IMR-90 (cell line): Measurements from ENCODE around the gene SHB. TPM values are rescaled to one million over a fixed set of nuclear protein-coding genes. Genes with fewer than 3 reads are reported as not detected.

ENCODE experiments used
- ATAC-seq: fragments of 200-7000 bp; cut with Tn5 transposase; 2 replicates; pipeline ENCODE4 v1.9.1; 2020; ENCODE audit warnings: low read depth, mild to moderate bottlenecking, moderate library complexity
- BruUV-seq: library from RNA; stranded (reverse); fragments of 400-500 nt; replicated peaks from 2 replicates; lab custom pipeline; 2021; lab: Mats Ljungman, UMichigan
- CTCF ChIA-PET: fragments of 300-600 bp; formaldehyde crosslinking; extraction: SDS; loops from one replicate; lab custom pipeline; 2021; ENCODE audit warnings: antibody characterized with exemption; lab: Yijun Ruan, JAX
- POLR2A ChIA-PET: fragments of 300-600 bp; sonication (Branson Sonifier 250); formaldehyde crosslinking; loops from one replicate; lab custom pipeline; 2022; ENCODE audit warnings: antibody characterized with exemption; ENCODE audit not compliant: unreplicated experiment; lab: Charles Lee
- DNase-seq: peaks from one replicate; pipeline ENCODE4 v3.0.0; 2013
- H2AFZ ChIP-seq: replicated peaks from 2 replicates; pipeline ENCODE3; 2013; ENCODE audit warnings: low read length, mild to moderate bottlenecking; ENCODE audit not compliant: poor library complexity
- H2AK5ac ChIP-seq: 2 replicates; pipeline ENCODE4 v1.6.1; 2013; ENCODE audit warnings: low read depth, low read length, inconsistent platforms
- H2AK9ac ChIP-seq: replicated peaks from 2 replicates; pipeline ENCODE3; 2013; ENCODE audit warnings: mild to moderate bottlenecking, low read depth, low read length, moderate library complexity; ENCODE audit not compliant: poor library complexity
- H2BK120ac ChIP-seq: 2 replicates; pipeline ENCODE4 v1.6.1; 2013; ENCODE audit warnings: low read depth, low read length, inconsistent platforms
- H2BK15ac ChIP-seq: 3 replicates; pipeline ENCODE4 v1.6.1; 2013; ENCODE audit warnings: low read depth, low read length, inconsistent platforms
- H2BK20ac ChIP-seq: 2 replicates; pipeline ENCODE4 v1.6.1; 2013; ENCODE audit warnings: low read depth, mild to moderate bottlenecking, inconsistent platforms, low read length, moderate library complexity
- H2BK5ac ChIP-seq: 2 replicates; pipeline ENCODE4 v1.6.1; 2013; ENCODE audit warnings: mild to moderate bottlenecking, low read depth, low read length, inconsistent platforms; ENCODE audit not compliant: poor library complexity, severe bottlenecking
- H3K14ac ChIP-seq: replicated peaks from 2 replicates; pipeline ENCODE4 v1.6.1; 2013; ENCODE audit warnings: low read depth, low read length, inconsistent platforms
- H3K18ac ChIP-seq: 2 replicates; pipeline ENCODE4 v1.6.1; 2013; ENCODE audit warnings: low read depth, low read length, control low read depth
- H3K23ac ChIP-seq: 2 replicates; pipeline ENCODE4 v1.6.1; 2013; ENCODE audit warnings: low read depth, low read length, inconsistent platforms
- H3K27ac ChIP-seq: 2 replicates; pipeline ENCODE4 v1.5.1; 2013; ENCODE audit warnings: mild to moderate bottlenecking, control low read depth, low read length; ENCODE audit not compliant: insufficient read depth
- H3K27me3 ChIP-seq: 2 replicates; pipeline ENCODE4 v1.6.1; 2013; ENCODE audit warnings: low read length; ENCODE audit not compliant: control insufficient read depth, insufficient read depth
- H3K36me3 ChIP-seq: 2 replicates; pipeline ENCODE4 v1.6.1; 2013; ENCODE audit warnings: low read length, mixed read lengths; ENCODE audit not compliant: control insufficient read depth, insufficient read depth
- H3K4ac ChIP-seq: 2 replicates; pipeline ENCODE4 v1.6.1; 2013; ENCODE audit warnings: low read depth, low read length, inconsistent platforms
- H3K4me1 ChIP-seq: 2 replicates; pipeline ENCODE4 v1.6.1; 2013; ENCODE audit warnings: low read length, mixed read lengths; ENCODE audit not compliant: control insufficient read depth, insufficient read depth
- H3K4me2 ChIP-seq: 2 replicates; pipeline ENCODE4 v1.6.1; 2013; ENCODE audit warnings: low read depth, mild to moderate bottlenecking, control low read depth, low read length, moderate library complexity
- H3K4me3 ChIP-seq: 2 replicates; pipeline ENCODE4 v1.5.1; 2013; ENCODE audit warnings: low read depth, mild to moderate bottlenecking, control low read depth, low read length, moderate library complexity; ENCODE audit not compliant: insufficient read depth
- H3K56ac ChIP-seq: 2 replicates; pipeline ENCODE4 v1.6.1; 2013; ENCODE audit warnings: low read length, inconsistent platforms; ENCODE audit not compliant: insufficient read depth; ENCODE audit errors: extremely low read depth
- H3K79me1 ChIP-seq, 2 experiments: 2 replicates each; pipeline ENCODE4 v1.6.1; 2013; ENCODE audit warnings: low read length in 2 of 2, inconsistent platforms in 1 of 2, low read depth in 1 of 2
- H3K9ac ChIP-seq: 2 replicates; pipeline ENCODE4 v1.6.1; 2013; ENCODE audit warnings: low read depth, low read length, control low read depth
- H3K9me1 ChIP-seq: 2 replicates; pipeline ENCODE4 v1.6.1; 2013; ENCODE audit warnings: low read length, inconsistent platforms; ENCODE audit not compliant: insufficient read depth
- H3K9me3 ChIP-seq: 2 replicates; pipeline ENCODE4 v1.6.1; 2013; ENCODE audit warnings: low read length; ENCODE audit not compliant: control insufficient read depth, insufficient read depth
- H4K20me1 ChIP-seq: 2 replicates; pipeline ENCODE4 v1.6.1; 2013; ENCODE audit warnings: low read length, inconsistent platforms; ENCODE audit not compliant: insufficient read depth
- H4K5ac ChIP-seq: 2 replicates; pipeline ENCODE4 v1.6.1; 2013; ENCODE audit warnings: mild to moderate bottlenecking, low read depth, low read length, control low read depth
- H4K8ac ChIP-seq, 2 experiments: 2 replicates each; pipeline ENCODE4 v1.6.1; 2013; ENCODE audit warnings: low read depth in 2 of 2, low read length in 2 of 2, control low read depth in 1 of 2, inconsistent platforms in 1 of 2
- H4K91ac ChIP-seq: 2 replicates; pipeline ENCODE4 v1.6.1; 2013; ENCODE audit warnings: low read depth, low read length, inconsistent platforms; ENCODE audit not compliant: insufficient read depth
- BHLHE40 ChIP-seq: fragments of 150-350 bp; IDR thresholded peaks from 2 replicates; pipeline ENCODE4 v1.6.1; 2016; ENCODE audit warnings: mild to moderate bottlenecking, low read depth, low read length
- CEBPB ChIP-seq: IDR thresholded peaks from 2 replicates; pipeline ENCODE4 v1.6.1; 2012; ENCODE audit warnings: low read depth, low read length, improper control_type of control experiment
- CHD1 ChIP-seq: IDR thresholded peaks from 2 replicates; pipeline ENCODE4 v1.6.1; 2012; ENCODE audit warnings: low read depth, low read length, improper control_type of control experiment
- FOS ChIP-seq: fragments of 150-350 bp; IDR thresholded peaks from 2 replicates; pipeline ENCODE4 v1.6.1; 2016; ENCODE audit warnings: low read depth, low read length
- MAFK ChIP-seq: IDR thresholded peaks from 2 replicates; pipeline ENCODE4 v1.6.1; 2012; ENCODE audit warnings: low read depth, low read length, improper control_type of control experiment
- MAZ ChIP-seq: IDR thresholded peaks from 2 replicates; pipeline ENCODE4 v1.6.1; 2012; ENCODE audit warnings: low read depth, mild to moderate bottlenecking, low read length, improper control_type of control experiment, moderate library complexity, borderline replicate concordance
- MXI1 ChIP-seq: IDR thresholded peaks from 2 replicates; pipeline ENCODE4 v1.6.1; 2012; ENCODE audit warnings: low read depth, mild to moderate bottlenecking, low read length, moderate library complexity, borderline replicate concordance
- NFE2L2 ChIP-seq: fragments of 150-350 bp; IDR thresholded peaks from 2 replicates; pipeline ENCODE4 v1.6.1; 2016; ENCODE audit warnings: low read depth, mild to moderate bottlenecking, low read length
- POLR2A ChIP-seq: IDR thresholded peaks from 2 replicates; pipeline ENCODE4 v1.6.1; 2012; ENCODE audit warnings: mild to moderate bottlenecking, low read depth, low read length
- RAD21 ChIP-seq: IDR thresholded peaks from 2 replicates; pipeline ENCODE4 v1.6.1; 2012; ENCODE audit warnings: low read length, improper control_type of control experiment
- RCOR1 ChIP-seq: IDR thresholded peaks from 2 replicates; pipeline ENCODE4 v1.6.1; 2012; ENCODE audit warnings: mild to moderate bottlenecking, low read length, improper control_type of control experiment; ENCODE audit not compliant: insufficient replicate concordance
- RFX5 ChIP-seq: IDR thresholded peaks from 2 replicates; pipeline ENCODE4 v1.8.0; 2012; ENCODE audit warnings: low read depth, mild to moderate bottlenecking, low read length, moderate library complexity
- SMC3 ChIP-seq: fragments of 150-350 bp; IDR thresholded peaks from 2 replicates; pipeline ENCODE4 v1.6.1; 2016; ENCODE audit warnings: low read depth, mild to moderate bottlenecking, antibody characterized with exemption, low read length, moderate library complexity
- WGBS, 2 experiments: methylation state at CpG; one replicate each; pipeline versions ENCODE4 v1.1.5 to v1.1.7; 2013; ENCODE audit warnings: missing lambda C conversion rate in 2 of 2; ENCODE audit not compliant: insufficient read length in 1 of 2; ENCODE audit errors: extremely low coverage in 2 of 2; 5-methylcytosine and 5-hydroxymethylcytosine counted together
- dilution Hi-C: fragments of 300-500 bp; cut with HindIII; formaldehyde crosslinking; loops from one replicate; pipeline ENCODE4 v1.14.3; 2018; ENCODE audit warnings: low sequenced_read_pairs; ENCODE audit not compliant: unreplicated experiment
- in situ Hi-C: fragments of 300-500 bp; cut with MboI; formaldehyde crosslinking; loops from 3 replicates; pipeline ENCODE4 v1.14.3; 2019; ENCODE audit warnings: low sequenced_read_pairs, inconsistent platforms, mixed read lengths
- intact Hi-C: fragments of 100-400 bp; cut with micrococcal nuclease; formaldehyde crosslinking; loops from 2 replicates; pipeline ENCODE4 v1.10.0; 2022
- polyA plus RNA-seq, 3 experiments: library from polyadenylated mRNA; depleted of rRNA; stranded (reverse); fragments of >200 nt; gene quantifications; 2 replicates each; pipeline ENCODE4 v1.2.3, GENCODE V29; 2012; ENCODE audit warnings: low replicate concordance in 1 of 3
- total RNA-seq: library from RNA; depleted of rRNA; stranded (reverse); fragments of >200 nt; gene quantifications from 2 replicates; pipeline ENCODE4 v1.2.3, GENCODE V29; 2012
- TF ChIP-seq, protein P1 (sequence below): fragments of 150-350 bp; IDR thresholded peaks from 2 replicates; pipeline ENCODE4 v1.6.1; 2017; ENCODE audit warnings: mild to moderate bottlenecking, antibody characterized with exemption, low read length, low read depth
- TF ChIP-seq, protein P2 (sequence below): conservative IDR thresholded peaks from 2 replicates; pipeline ENCODE4 v1.5.1; 2012; ENCODE audit warnings: mild to moderate bottlenecking, low read depth, low read length, improper control_type of control experiment
- TF ChIP-seq, protein P3 (sequence below): fragments of 150-350 bp; IDR thresholded peaks from 2 replicates; pipeline ENCODE4 v1.6.1; 2016; ENCODE audit warnings: low read depth, mild to moderate bottlenecking, low read length, moderate library complexity, borderline replicate concordance

SHB gene
- total and polyA plus RNA-seq, 2 of the 4 experiments (the other 2 are of a cell fraction), result 6.1 to 20.4 TPM

DNA sequence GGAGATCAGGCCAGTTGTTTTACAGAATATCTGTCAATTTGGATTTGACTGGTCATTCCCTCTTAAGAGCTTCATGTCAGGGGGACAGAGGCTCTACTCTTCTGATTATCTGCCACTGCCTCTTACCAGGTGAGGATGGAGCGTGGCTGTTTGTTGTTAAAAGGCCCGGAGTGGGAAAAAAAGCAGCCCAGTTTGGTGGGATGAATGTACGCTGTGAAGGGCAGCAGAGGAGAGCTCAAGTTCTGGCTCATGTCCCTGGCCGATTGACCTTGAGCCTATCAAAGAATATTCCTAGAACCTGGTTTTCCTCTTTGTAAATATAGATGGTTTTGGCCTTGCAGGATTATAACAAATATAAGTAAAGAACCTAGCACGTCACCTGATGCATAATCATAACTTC, 16.3 kb upstream of the SHB start:
- in situ Hi-C loops, result loop anchor here (10.0 kb wide), 1 partner anchor 279 kb away; no protein-coding TSS in a partner anchor
- dilution Hi-C loops, result no loop called here
- intact Hi-C loops, result loop anchor here (5.0 kb wide), 5 partner anchors 57 to 317 kb away; no protein-coding TSS in a partner anchor

More for the DNA sequence above, 16.3 kb upstream of the SHB start:
- Histone ChIP-seq H4K91ac (no peak overlapping the region), H3K9me1 (peaks cover 7% of the 10 kb centered on the region; the same call in 1 of the 2 replicates), H3K14ac (no peak overlapping the region), H3K23ac (no peak overlapping the region), H3K4me1 (peaks cover 9% of the 10 kb centered on the region), H2BK20ac (no peak overlapping the region), H3K79me1 (no peaks in the 10 kb centered on the region), H2AK9ac (no peak overlapping the region), H2BK15ac (no peak overlapping the region), H2BK5ac (no peak overlapping the region), H3K18ac (no peak overlapping the region), H4K20me1 (no peaks in the 10 kb centered on the region), H3K9me3 (no peaks in the 10 kb centered on the region), H3K4me3 (no peak overlapping the region), H3K4me2 (no peak overlapping the region), H2AK5ac (no peak overlapping the region), H4K8ac (no peak overlapping the region), H4K5ac (no peak overlapping the region), H2AFZ (no peak overlapping the region), H3K9ac (no peak overlapping the region), H3K4ac (no peak overlapping the region), H3K36me3 (no peaks in the 10 kb centered on the region), H3K27ac (no peak overlapping the region), H3K56ac (no peak overlapping the region), H3K27me3 (no peaks in the 10 kb centered on the region), H2BK120ac (no peak overlapping the region)
- ATAC-seq (no peak), DNase-seq (no peak)
- 100% methylated on average over 1 of the region's 5 CpGs; no CpG with 5 or more reads in 1 of the 2 experiments for WGBS, 2 experiments
- CTCF ChIA-PET, result no interaction called here
- POLR2A ChIA-PET, result no interaction called here
- TF ChIP-seq BHLHE40 (no peak), RAD21 (no peak), SMC3 (no peak), MAFK (no peak), RCOR1 (no peak), RFX5 (no peak), MAZ (no peak), MXI1 (no peak), POLR2A (no peak), CEBPB (no peak), FOS (no peak), CHD1 (no peak), NFE2L2 (no peak)
- TF ChIP-seq, protein P1, sequence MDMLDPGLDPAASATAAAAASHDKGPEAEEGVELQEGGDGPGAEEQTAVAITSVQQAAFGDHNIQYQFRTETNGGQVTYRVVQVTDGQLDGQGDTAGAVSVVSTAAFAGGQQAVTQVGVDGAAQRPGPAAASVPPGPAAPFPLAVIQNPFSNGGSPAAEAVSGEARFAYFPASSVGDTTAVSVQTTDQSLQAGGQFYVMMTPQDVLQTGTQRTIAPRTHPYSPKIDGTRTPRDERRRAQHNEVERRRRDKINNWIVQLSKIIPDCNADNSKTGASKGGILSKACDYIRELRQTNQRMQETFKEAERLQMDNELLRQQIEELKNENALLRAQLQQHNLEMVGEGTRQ, result no peak
- TF ChIP-seq, protein P2, sequence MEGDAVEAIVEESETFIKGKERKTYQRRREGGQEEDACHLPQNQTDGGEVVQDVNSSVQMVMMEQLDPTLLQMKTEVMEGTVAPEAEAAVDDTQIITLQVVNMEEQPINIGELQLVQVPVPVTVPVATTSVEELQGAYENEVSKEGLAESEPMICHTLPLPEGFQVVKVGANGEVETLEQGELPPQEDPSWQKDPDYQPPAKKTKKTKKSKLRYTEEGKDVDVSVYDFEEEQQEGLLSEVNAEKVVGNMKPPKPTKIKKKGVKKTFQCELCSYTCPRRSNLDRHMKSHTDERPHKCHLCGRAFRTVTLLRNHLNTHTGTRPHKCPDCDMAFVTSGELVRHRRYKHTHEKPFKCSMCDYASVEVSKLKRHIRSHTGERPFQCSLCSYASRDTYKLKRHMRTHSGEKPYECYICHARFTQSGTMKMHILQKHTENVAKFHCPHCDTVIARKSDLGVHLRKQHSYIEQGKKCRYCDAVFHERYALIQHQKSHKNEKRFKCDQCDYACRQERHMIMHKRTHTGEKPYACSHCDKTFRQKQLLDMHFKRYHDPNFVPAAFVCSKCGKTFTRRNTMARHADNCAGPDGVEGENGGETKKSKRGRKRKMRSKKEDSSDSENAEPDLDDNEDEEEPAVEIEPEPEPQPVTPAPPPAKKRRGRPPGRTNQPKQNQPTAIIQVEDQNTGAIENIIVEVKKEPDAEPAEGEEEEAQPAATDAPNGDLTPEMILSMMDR, result no peak
- TF ChIP-seq, protein P3, sequence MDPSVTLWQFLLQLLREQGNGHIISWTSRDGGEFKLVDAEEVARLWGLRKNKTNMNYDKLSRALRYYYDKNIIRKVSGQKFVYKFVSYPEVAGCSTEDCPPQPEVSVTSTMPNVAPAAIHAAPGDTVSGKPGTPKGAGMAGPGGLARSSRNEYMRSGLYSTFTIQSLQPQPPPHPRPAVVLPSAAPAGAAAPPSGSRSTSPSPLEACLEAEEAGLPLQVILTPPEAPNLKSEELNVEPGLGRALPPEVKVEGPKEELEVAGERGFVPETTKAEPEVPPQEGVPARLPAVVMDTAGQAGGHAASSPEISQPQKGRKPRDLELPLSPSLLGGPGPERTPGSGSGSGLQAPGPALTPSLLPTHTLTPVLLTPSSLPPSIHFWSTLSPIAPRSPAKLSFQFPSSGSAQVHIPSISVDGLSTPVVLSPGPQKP, result no peak
- no TSS peak for BruUV-seq
